Medulla oblongata (tissue), 1 donor: Measurements from ENCODE around the gene C16orf54.
"Not testable (repeated sequence)": the region's sequence is repeated elsewhere in the genome, so short reads cannot be mapped to it uniquely, and the experiment has no call there.

Experiments used
- DNase-seq: peaks from one replicate; pipeline ENCODE4 v3.0.0-alpha.2; 2015; ENCODE audit errors: extremely low spot score

The C16orf54 gene

GRCh38 chr16:29708917-29709600 lies 36.7 kb downstream of the C16orf54 start:
- DNase-seq, result no peak

GRCh38 chr16:29707160-29707559 lies 38.6 kb downstream of the C16orf54 start:
- DNase-seq, result not testable (repeated sequence)

- DNase-seq, result no peak
Observed at GRCh38 chr16:29705030-29705429, 40.8 kb downstream of the C16orf54 start.

GRCh38 chr16:29702269-29702668 lies 43.5 kb downstream of the C16orf54 start:
- no peak for DNase-seq

GRCh38 chr16:29701214-29701555 lies 44.6 kb downstream of the C16orf54 start:
- no peak for DNase-seq

- peak; percentile 58 for DNase-seq
Observed at GRCh38 chr16:29700253-29700987, 45.4 kb downstream of the C16orf54 start.

GRCh38 chr16:29699324-29700219 lies 46.2 kb downstream of the C16orf54 start:
- DNase-seq, result no peak

- no peak for DNase-seq
Observed at GRCh38 chr16:29698484-29699323, 47.1 kb downstream of the C16orf54 start.

- no peak for DNase-seq
Observed at GRCh38 chr16:29698042-29698441, 47.7 kb downstream of the C16orf54 start.

GRCh38 chr16:29697391-29697790 lies 48.4 kb downstream of the C16orf54 start:
- no peak for DNase-seq

- no peak for DNase-seq
Observed at GRCh38 chr16:29696881-29697331, 48.9 kb downstream of the C16orf54 start.

GRCh38 chr16:29695675-29696074 lies 50.1 kb downstream of the C16orf54 start:
- DNase-seq, result not testable (repeated sequence)

GRCh38 chr16:29694384-29695195 lies 51.2 kb downstream of the C16orf54 start:
- DNase-seq, result no peak

GRCh38 chr16:29692606-29693005 lies 53.2 kb downstream of the C16orf54 start:
- not testable (repeated sequence) for DNase-seq
